CD8-positive, alpha-beta memory T cell (primary cell): Measurements from ENCODE around the gene FBXO45. TPM values are rescaled to one million over a fixed set of nuclear protein-coding genes. Genes with fewer than 3 reads are reported as not detected.
A peak's percentile ranks its signal among the peaks of the same experiment; 100 is the strongest.

Experiments used
- CTCF ChIA-PET: fragments of 350-600 bp; sonication (Branson Sonifier 250); formaldehyde crosslinking; loops from one replicate; lab custom pipeline; 2021; ENCODE audit warnings: antibody characterized with exemption; lab: Charles Lee
- POLR2A ChIA-PET: fragments of 350-600 bp; sonication (Branson Sonifier 250); formaldehyde crosslinking; loops from one replicate; lab custom pipeline; 2021; ENCODE audit warnings: antibody characterized with exemption; lab: Charles Lee
- DNase-seq, 5 donors: peaks; one replicate each; pipeline versions ENCODE4 v3.0.0 to v3.0.0-alpha.2; 2020 to 2022; ENCODE audit warnings: mixed read lengths in 1 of 5
- H3K27ac ChIP-seq: one replicate; pipeline ENCODE4 v1.7.0; 2013; ENCODE audit warnings: low read depth, mild to moderate bottlenecking, low read length, moderate library complexity
- H3K27me3 ChIP-seq: 2 replicates; pipeline ENCODE4 v1.7.0; 2013; ENCODE audit warnings: low read length, mild to moderate bottlenecking; ENCODE audit not compliant: insufficient read depth, poor library complexity, severe bottlenecking
- H3K36me3 ChIP-seq: 2 replicates; pipeline ENCODE4 v1.7.0; 2013; ENCODE audit warnings: mild to moderate bottlenecking, low read length, moderate library complexity; ENCODE audit not compliant: insufficient read depth
- H3K4me1 ChIP-seq: 2 replicates; pipeline ENCODE4 v1.7.0; 2013; ENCODE audit warnings: mild to moderate bottlenecking, low read length, moderate library complexity; ENCODE audit not compliant: insufficient read depth
- H3K4me3 ChIP-seq: 2 replicates; pipeline ENCODE4 v1.7.0; 2013; ENCODE audit warnings: mild to moderate bottlenecking, low read length
- H3K9me3 ChIP-seq: 2 replicates; pipeline ENCODE4 v1.7.0; 2013; ENCODE audit warnings: mild to moderate bottlenecking, low read length
- H3K27ac Mint-ChIP-seq, 8 donors: one replicate each; pipeline ENCODE4 v1.8.0; 2020 to 2021; ENCODE audit warnings: mixed read lengths in 8 of 8, mild to moderate bottlenecking in 6 of 8, inconsistent platforms in 3 of 8, moderate library complexity in 3 of 8
- H3K27me3 Mint-ChIP-seq, 2 donors: one replicate each; pipeline ENCODE4 v1.8.0; 2020 to 2021; ENCODE audit warnings: mixed read lengths in 2 of 2, mild to moderate bottlenecking in 1 of 2, moderate library complexity in 1 of 2
- H3K36me3 Mint-ChIP-seq, 3 donors: one replicate each; pipeline ENCODE4 v1.8.0; 2020 to 2021; ENCODE audit warnings: mixed read lengths in 3 of 3, inconsistent platforms in 1 of 3, mild to moderate bottlenecking in 1 of 3
- H3K4me1 Mint-ChIP-seq, 3 donors: one replicate each; pipeline ENCODE4 v1.8.0; 2020 to 2021; ENCODE audit warnings: mixed read lengths in 3 of 3, inconsistent platforms in 1 of 3, mild to moderate bottlenecking in 1 of 3
- H3K4me3 Mint-ChIP-seq, 7 donors: one replicate each; pipeline ENCODE4 v1.8.0; 2020 to 2021; ENCODE audit warnings: mixed read lengths in 7 of 7, mild to moderate bottlenecking in 6 of 7, moderate library complexity in 4 of 7, inconsistent platforms in 2 of 7
- H3K9me3 Mint-ChIP-seq, 5 donors: one replicate each; pipeline ENCODE4 v1.8.0; 2020 to 2022; ENCODE audit warnings: mixed read lengths in 5 of 5, mild to moderate bottlenecking in 3 of 5, moderate library complexity in 2 of 5, inconsistent platforms in 1 of 5
- polyA plus RNA-seq: library from polyadenylated mRNA; unstranded; fragments of 300-500 nt; fragmentation: Illumina TruSeq; gene quantifications from one replicate; pipeline ENCODE4 v1.2.3, GENCODE V29; 2021
- total RNA-seq, 2 experiments: library from RNA; stranded (reverse); gene quantifications; one replicate each; pipeline ENCODE4 v1.2.3, GENCODE V29; 2021

FBXO45 gene
- total and polyA plus RNA-seq, 3 experiments from 2014 or later = 5.6 to 30.1 (median 29.3) TPM

GRCh38 chr3:196528639-196529233, 39.7 kb upstream of the FBXO45 start:
- Histone ChIP-seq H3K27me3 (no peaks in the 10 kb centered on the region), H3K27ac (peak overlapping the region; percentile 24), H3K9me3 (no peaks in the 10 kb centered on the region), H3K36me3 (no peaks in the 10 kb centered on the region), H3K4me1 (no peaks in the 10 kb centered on the region), H3K4me3 (peak overlapping the region; percentile 56)
- Mint-ChIP-seq H3K36me3 (no peaks in the 10 kb centered on the region), H3K27ac (no peak overlapping the region), H3K27me3 (peaks cover 14 to 33% of the 10 kb centered on the region in 2 donors), H3K4me1 (peaks cover 0 to 9% (median 1%) of the 10 kb centered on the region in 3 donors), H3K9me3 (peaks cover 0 to 4% (median 1%) of the 10 kb centered on the region in 5 donors), H3K4me3 (peak overlapping the region in 6 of 7 donors; percentile 38 to 83 (median 54))
- peak; percentile 45 to 73 (median 68) for DNase-seq
- ChIA-PET CTCF (interaction anchor here (0.7 to 1.8 kb wide), 17 partner anchors 8 to 276 kb away, joined by 3 to 9 read pairs (median 3); partner anchors contain the start of gene FBXO45), POLR2A (interaction anchor here (1.0 kb wide), 1 partner anchor 441 kb away, joined by 3 read pairs; no protein-coding TSS in a partner anchor)

- Mint-ChIP-seq H3K36me3 (no peaks in the 10 kb centered on the region), H3K27ac (no peak overlapping the region), H3K4me1 (peaks cover 0 to 9% (median 1%) of the 10 kb centered on the region in 3 donors), H3K9me3 (peaks cover 0 to 4% (median 1%) of the 10 kb centered on the region in 5 donors), H3K27me3 (peaks cover 12 to 30% of the 10 kb centered on the region in 2 donors), H3K4me3 (peak overlapping the region in 1 of 7 donors; percentile 9)
- no peaks in the 10 kb centered on the region for H3K27me3 ChIP-seq
- no peaks in the 10 kb centered on the region for H3K4me1 ChIP-seq
- CTCF ChIA-PET = no interaction called here
- no peak overlapping the region for H3K27ac ChIP-seq
- DNase-seq = no peak
- H3K9me3 ChIP-seq = no peaks in the 10 kb centered on the region
- POLR2A ChIA-PET = no interaction called here
- H3K4me3 ChIP-seq = no peak overlapping the region
- H3K36me3 ChIP-seq = no peaks in the 10 kb centered on the region
Observed at GRCh38 chr3:196531418-196531817, 37.0 kb upstream of the FBXO45 start.

- no peak for DNase-seq
- no peak overlapping the region for H3K4me3 Mint-ChIP-seq
- peaks cover 1 to 6% (median 4%) of the 10 kb centered on the region in 3 donors for H3K4me1 Mint-ChIP-seq
- ChIA-PET POLR2A (no interaction called here), CTCF (interaction anchor here (0.8 kb wide), 1 partner anchor 10 kb away, joined by 3 read pairs; no protein-coding TSS in a partner anchor)
- Histone ChIP-seq H3K36me3 (no peaks in the 10 kb centered on the region), H3K4me3 (no peak overlapping the region), H3K27ac (no peak overlapping the region), H3K4me1 (no peaks in the 10 kb centered on the region), H3K27me3 (no peaks in the 10 kb centered on the region), H3K9me3 (no peaks in the 10 kb centered on the region)
- no peak overlapping the region for H3K27ac Mint-ChIP-seq
- H3K9me3 Mint-ChIP-seq = peaks cover 0 to 4% (median 1%) of the 10 kb centered on the region in 5 donors
- H3K27me3 Mint-ChIP-seq = peaks cover 14 to 35% of the 10 kb centered on the region in 2 donors
- no peaks in the 10 kb centered on the region for H3K36me3 Mint-ChIP-seq
Observed at GRCh38 chr3:196533260-196533681, 35.2 kb upstream of the FBXO45 start.

GRCh38 chr3:196537319-196537984, 31.0 kb upstream of the FBXO45 start:
- no peaks in the 10 kb centered on the region for H3K9me3 Mint-ChIP-seq
- Histone ChIP-seq H3K36me3 (no peaks in the 10 kb centered on the region), H3K9me3 (no peaks in the 10 kb centered on the region), H3K27me3 (no peaks in the 10 kb centered on the region), H3K27ac (no peak overlapping the region), H3K4me3 (no peak overlapping the region), H3K4me1 (no peaks in the 10 kb centered on the region)
- no peak overlapping the region for H3K4me3 Mint-ChIP-seq
- DNase-seq = peak; percentile 29 to 71 (median 54)
- ChIA-PET CTCF (interaction anchor here (0.8 to 1.7 kb wide), 6 partner anchors 8 to 147 kb away, joined by 3 to 7 read pairs (median 4); no protein-coding TSS in a partner anchor), POLR2A (no interaction called here)
- H3K36me3 Mint-ChIP-seq = no peaks in the 10 kb centered on the region
- H3K27ac Mint-ChIP-seq = no peak overlapping the region
- peaks cover 0 to 4% (median 0%) of the 10 kb centered on the region in 3 donors for H3K4me1 Mint-ChIP-seq
- H3K27me3 Mint-ChIP-seq = peaks cover 6 to 25% of the 10 kb centered on the region in 2 donors

- ChIA-PET POLR2A (no interaction called here), CTCF (interaction anchor here (1.9 kb wide), 1 partner anchor 13 kb away, joined by 9 read pairs; no protein-coding TSS in a partner anchor)
- no peaks in the 10 kb centered on the region for H3K4me1 ChIP-seq
- H3K27me3 ChIP-seq = no peaks in the 10 kb centered on the region
- no peaks in the 10 kb centered on the region for H3K36me3 Mint-ChIP-seq
- no peak overlapping the region for H3K4me3 ChIP-seq
- no peak overlapping the region for H3K27ac Mint-ChIP-seq
- no peaks in the 10 kb centered on the region for H3K9me3 ChIP-seq
- no peak overlapping the region for H3K4me3 Mint-ChIP-seq
- no peak overlapping the region for H3K27ac ChIP-seq
- H3K27me3 Mint-ChIP-seq = peaks cover 4 to 24% of the 10 kb centered on the region in 2 donors
- no peak for DNase-seq
- H3K4me1 Mint-ChIP-seq = peaks cover 0 to 4% (median 0%) of the 10 kb centered on the region in 3 donors
- no peaks in the 10 kb centered on the region for H3K36me3 ChIP-seq
- no peaks in the 10 kb centered on the region for H3K9me3 Mint-ChIP-seq
Observed at GRCh38 chr3:196541684-196542445, 26.6 kb upstream of the FBXO45 start.

GRCh38 chr3:196544491-196544992, 23.9 kb upstream of the FBXO45 start:
- H3K27me3 ChIP-seq = no peaks in the 10 kb centered on the region
- POLR2A ChIA-PET = no interaction called here
- H3K27me3 Mint-ChIP-seq = peaks cover 2 to 14% of the 10 kb centered on the region in 2 donors
- no peaks in the 10 kb centered on the region for H3K9me3 ChIP-seq
- H3K4me1 Mint-ChIP-seq = no peaks in the 10 kb centered on the region
- H3K9me3 Mint-ChIP-seq = peaks cover 0 to 9% (median 2%) of the 10 kb centered on the region in 5 donors
- peaks cover 0 to 10% (median 3%) of the 10 kb centered on the region in 3 donors for H3K36me3 Mint-ChIP-seq
- no peak overlapping the region for H3K4me3 ChIP-seq
- no peak for DNase-seq
- no peak overlapping the region for H3K4me3 Mint-ChIP-seq
- no peaks in the 10 kb centered on the region for H3K36me3 ChIP-seq
- H3K27ac Mint-ChIP-seq = no peak overlapping the region
- CTCF ChIA-PET = no interaction called here
- H3K27ac ChIP-seq = no peak overlapping the region
- H3K4me1 ChIP-seq = no peaks in the 10 kb centered on the region

- no peak overlapping the region for H3K4me3 Mint-ChIP-seq
- H3K36me3 Mint-ChIP-seq = peaks cover 0 to 10% (median 3%) of the 10 kb centered on the region in 3 donors
- peaks cover 0 to 15% (median 2%) of the 10 kb centered on the region in 5 donors for H3K9me3 Mint-ChIP-seq
- Histone ChIP-seq H3K4me1 (no peaks in the 10 kb centered on the region), H3K36me3 (no peaks in the 10 kb centered on the region), H3K9me3 (no peaks in the 10 kb centered on the region), H3K27ac (no peak overlapping the region), H3K27me3 (no peaks in the 10 kb centered on the region), H3K4me3 (no peak overlapping the region)
- H3K27me3 Mint-ChIP-seq = peaks cover 2 to 14% of the 10 kb centered on the region in 2 donors
- POLR2A ChIA-PET = no interaction called here
- CTCF ChIA-PET = no interaction called here
- no peak overlapping the region for H3K27ac Mint-ChIP-seq
- H3K4me1 Mint-ChIP-seq = no peaks in the 10 kb centered on the region
- no peak for DNase-seq
Observed at GRCh38 chr3:196546537-196546936, 21.9 kb upstream of the FBXO45 start.
